ENCODE measurements around the gene ABCA8.

The ABCA8 gene

DNA sequence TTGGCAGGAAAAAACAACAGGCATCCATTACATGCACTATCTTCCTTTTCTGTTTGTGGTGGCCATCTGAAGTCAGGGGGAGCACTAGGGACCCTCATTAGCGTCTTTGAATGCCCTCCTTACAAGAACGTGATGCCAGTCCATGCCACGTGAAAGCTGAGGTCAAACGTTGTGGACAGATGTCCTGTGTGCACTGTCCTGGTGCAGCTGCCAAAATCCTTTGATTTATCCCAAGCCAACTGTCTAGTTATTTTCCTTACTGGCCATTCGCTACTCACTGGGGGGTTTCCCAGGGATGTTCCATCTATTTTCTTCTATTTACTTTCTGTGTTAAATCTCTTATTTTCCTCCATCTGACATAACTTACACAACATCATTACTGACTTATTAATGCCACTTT lies 135.7 kb downstream of the ABCA8 start:
- DNase-seq, result no peak
- H3K27me3 ChIP-seq (replicated peaks), result no peaks in the 10 kb centered on the region
- no peaks in the 10 kb centered on the region for H3K36me3 ChIP-seq (replicated peaks)
- in situ Hi-C loops (cut with HindIII; ENCODE audit: low pct_ligation_motif_present, low sequenced_read_pairs), result no loop called here
- no peak overlapping the region for H3K4me3 ChIP-seq (ENCODE audit: low read depth, low read length)
- H3K27ac ChIP-seq, result no peak overlapping the region
- TF ChIP-seq, protein P1, sequence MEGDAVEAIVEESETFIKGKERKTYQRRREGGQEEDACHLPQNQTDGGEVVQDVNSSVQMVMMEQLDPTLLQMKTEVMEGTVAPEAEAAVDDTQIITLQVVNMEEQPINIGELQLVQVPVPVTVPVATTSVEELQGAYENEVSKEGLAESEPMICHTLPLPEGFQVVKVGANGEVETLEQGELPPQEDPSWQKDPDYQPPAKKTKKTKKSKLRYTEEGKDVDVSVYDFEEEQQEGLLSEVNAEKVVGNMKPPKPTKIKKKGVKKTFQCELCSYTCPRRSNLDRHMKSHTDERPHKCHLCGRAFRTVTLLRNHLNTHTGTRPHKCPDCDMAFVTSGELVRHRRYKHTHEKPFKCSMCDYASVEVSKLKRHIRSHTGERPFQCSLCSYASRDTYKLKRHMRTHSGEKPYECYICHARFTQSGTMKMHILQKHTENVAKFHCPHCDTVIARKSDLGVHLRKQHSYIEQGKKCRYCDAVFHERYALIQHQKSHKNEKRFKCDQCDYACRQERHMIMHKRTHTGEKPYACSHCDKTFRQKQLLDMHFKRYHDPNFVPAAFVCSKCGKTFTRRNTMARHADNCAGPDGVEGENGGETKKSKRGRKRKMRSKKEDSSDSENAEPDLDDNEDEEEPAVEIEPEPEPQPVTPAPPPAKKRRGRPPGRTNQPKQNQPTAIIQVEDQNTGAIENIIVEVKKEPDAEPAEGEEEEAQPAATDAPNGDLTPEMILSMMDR (IDR thresholded peaks at IDR 0.05; ENCODE audit: low read depth, low read length, missing control alignments), result no peak
